MM.1S (cell line): ENCODE results near the gene C3orf70.
A peak's percentile ranks its signal among the peaks of the same experiment; 100 is the strongest.

Experiments used
- DNase-seq: peaks from one replicate; pipeline ENCODE4 v3.0.0-alpha.2; 2015
- H2AFZ ChIP-seq: fragments of 300-600 bp; sonication (generic); 2 replicates; pipeline ENCODE4 v1.6.0; 2016; ENCODE audit warnings: antibody characterized with exemption, low read length
- H3F3A ChIP-seq: fragments of 300-600 bp; sonication (generic); 2 replicates; pipeline ENCODE4 v1.6.1; 2016; ENCODE audit warnings: mild to moderate bottlenecking, antibody characterized with exemption, low read length, moderate library complexity, mixed read lengths; ENCODE audit not compliant: insufficient read depth
- H3K27ac ChIP-seq: fragments of 300-600 bp; sonication (generic); 2 replicates; pipeline ENCODE4 v1.5.1; 2016; ENCODE audit warnings: mild to moderate bottlenecking, low read length
- H3K27me3 ChIP-seq: fragments of 300-600 bp; sonication (generic); replicated peaks from 2 replicates; pipeline ENCODE4 v1.6.0; 2016; ENCODE audit warnings: low read length; ENCODE audit not compliant: insufficient read depth
- H3K36me3 ChIP-seq: fragments of 300-600 bp; sonication (generic); replicated peaks from 2 replicates; pipeline ENCODE4 v1.6.1; 2016; ENCODE audit warnings: mild to moderate bottlenecking, low read length, mixed read lengths; ENCODE audit not compliant: insufficient read depth
- H3K4me1 ChIP-seq: fragments of 300-600 bp; sonication (generic); 2 replicates; pipeline ENCODE4 v1.6.1; 2016; ENCODE audit warnings: low read length, mixed read lengths
- H3K4me2 ChIP-seq: fragments of 300-600 bp; sonication (generic); 2 replicates; pipeline ENCODE4 v1.6.0; 2016; ENCODE audit warnings: low read depth, low read length
- H3K4me3 ChIP-seq: fragments of 300-600 bp; sonication (generic); 2 replicates; pipeline ENCODE4 v1.5.1; 2016; ENCODE audit warnings: low read length, mixed read lengths
- H3K79me2 ChIP-seq: fragments of 300-600 bp; sonication (generic); 2 replicates; pipeline ENCODE4 v1.6.1; 2016; ENCODE audit warnings: mixed run types, low read length, mixed read lengths
- H3K9ac ChIP-seq: fragments of 300-600 bp; sonication (generic); 2 replicates; pipeline ENCODE4 v1.6.1; 2016; ENCODE audit warnings: low read length, mixed read lengths
- H3K9me2 ChIP-seq: fragments of 300-600 bp; sonication (generic); replicated peaks from 2 replicates; pipeline ENCODE4 v1.6.1; 2016; ENCODE audit warnings: mild to moderate bottlenecking, low read length, mixed read lengths; ENCODE audit not compliant: insufficient read depth
- H3K9me3 ChIP-seq: fragments of 300-600 bp; sonication (generic); replicated peaks from 2 replicates; pipeline ENCODE4 v1.6.1; 2016; ENCODE audit warnings: mild to moderate bottlenecking, low read length, mixed read lengths; ENCODE audit not compliant: insufficient read depth
- H4K20me1 ChIP-seq: fragments of 300-600 bp; sonication (generic); 2 replicates; pipeline ENCODE4 v1.6.1; 2016; ENCODE audit warnings: mild to moderate bottlenecking, low read length, moderate library complexity, mixed read lengths; ENCODE audit not compliant: insufficient read depth
- EZH2 ChIP-seq: fragments of 300-600 bp; sonication (generic); optimal IDR thresholded peaks from 2 replicates; pipeline ENCODE3; 2017; ENCODE audit warnings: low read depth, mild to moderate bottlenecking, antibody characterized with exemption, low read length, mixed read lengths
- EZH2phosphoT487 ChIP-seq: fragments of 300-600 bp; sonication (generic); IDR thresholded peaks from 2 replicates; pipeline ENCODE4 v1.6.1; 2018; ENCODE audit warnings: antibody characterized with exemption, low read length
- TF ChIP-seq, protein P1 (sequence below): fragments of 300-600 bp; sonication (generic); IDR thresholded peaks from 2 replicates; pipeline ENCODE4 v1.5.1; 2016; ENCODE audit warnings: antibody characterized with exemption, low read length, mixed read lengths

Gene C3orf70

GRCh38 chr3:185199206-185199605 is 46.3 kb upstream of the C3orf70 start:
- H3K4me2 ChIP-seq = no peak overlapping the region
- no peak for DNase-seq
- H4K20me1 ChIP-seq = no peaks in the 10 kb centered on the region
- no peak overlapping the region for H3K27ac ChIP-seq
- no peaks in the 10 kb centered on the region for H3K9me3 ChIP-seq
- H3K27me3 ChIP-seq = no peaks in the 10 kb centered on the region
- H3K36me3 ChIP-seq = no peaks in the 10 kb centered on the region
- H3K4me1 ChIP-seq = no peaks in the 10 kb centered on the region
- no peak overlapping the region for H2AFZ ChIP-seq
- H3K9me2 ChIP-seq = no peaks in the 10 kb centered on the region
- no peak for TF ChIP-seq EZH2
- TF ChIP-seq, protein P1, sequence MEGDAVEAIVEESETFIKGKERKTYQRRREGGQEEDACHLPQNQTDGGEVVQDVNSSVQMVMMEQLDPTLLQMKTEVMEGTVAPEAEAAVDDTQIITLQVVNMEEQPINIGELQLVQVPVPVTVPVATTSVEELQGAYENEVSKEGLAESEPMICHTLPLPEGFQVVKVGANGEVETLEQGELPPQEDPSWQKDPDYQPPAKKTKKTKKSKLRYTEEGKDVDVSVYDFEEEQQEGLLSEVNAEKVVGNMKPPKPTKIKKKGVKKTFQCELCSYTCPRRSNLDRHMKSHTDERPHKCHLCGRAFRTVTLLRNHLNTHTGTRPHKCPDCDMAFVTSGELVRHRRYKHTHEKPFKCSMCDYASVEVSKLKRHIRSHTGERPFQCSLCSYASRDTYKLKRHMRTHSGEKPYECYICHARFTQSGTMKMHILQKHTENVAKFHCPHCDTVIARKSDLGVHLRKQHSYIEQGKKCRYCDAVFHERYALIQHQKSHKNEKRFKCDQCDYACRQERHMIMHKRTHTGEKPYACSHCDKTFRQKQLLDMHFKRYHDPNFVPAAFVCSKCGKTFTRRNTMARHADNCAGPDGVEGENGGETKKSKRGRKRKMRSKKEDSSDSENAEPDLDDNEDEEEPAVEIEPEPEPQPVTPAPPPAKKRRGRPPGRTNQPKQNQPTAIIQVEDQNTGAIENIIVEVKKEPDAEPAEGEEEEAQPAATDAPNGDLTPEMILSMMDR = no peak
- no peaks in the 10 kb centered on the region for H3F3A ChIP-seq
- no peak overlapping the region for H3K9ac ChIP-seq
- H3K79me2 ChIP-seq = no peaks in the 10 kb centered on the region
- H3K4me3 ChIP-seq = no peak overlapping the region

DNA sequence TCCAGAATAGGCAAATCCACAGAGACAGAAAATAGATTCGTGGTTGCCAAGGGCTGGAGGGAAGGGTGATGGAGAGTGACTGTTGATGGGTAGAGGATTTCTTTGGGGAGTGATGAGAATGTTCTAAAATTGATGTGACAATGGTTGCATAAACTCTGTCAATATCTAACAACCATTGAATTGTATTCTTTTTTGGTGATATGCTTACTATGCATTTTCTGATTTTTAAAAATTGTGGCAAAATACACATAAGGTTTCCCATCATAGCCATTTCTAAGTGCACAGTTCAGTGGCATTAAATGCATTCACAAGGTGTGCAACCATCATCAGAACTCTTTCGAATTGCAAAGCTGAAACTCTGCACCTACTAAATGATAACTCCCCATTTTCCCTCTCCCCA is 44.2 kb upstream of the C3orf70 start:
- Histone ChIP-seq H3K9ac (no peak overlapping the region), H4K20me1 (no peaks in the 10 kb centered on the region), H3K4me1 (no peaks in the 10 kb centered on the region), H3K4me3 (no peak overlapping the region), H3K4me2 (no peak overlapping the region), H3K27me3 (no peaks in the 10 kb centered on the region), H3K9me3 (no peaks in the 10 kb centered on the region), H3K79me2 (no peaks in the 10 kb centered on the region), H3K27ac (no peak overlapping the region), H3F3A (no peaks in the 10 kb centered on the region), H3K36me3 (no peaks in the 10 kb centered on the region), H2AFZ (no peak overlapping the region), H3K9me2 (no peaks in the 10 kb centered on the region)
- no peak for DNase-seq
- TF ChIP-seq, protein P1 = no peak
- TF ChIP-seq EZH2phosphoT487 (no peak), EZH2 (no peak)

- Histone ChIP-seq H3K79me2 (no peaks in the 10 kb centered on the region), H3F3A (no peaks in the 10 kb centered on the region), H3K4me3 (no peak overlapping the region), H3K9me3 (no peaks in the 10 kb centered on the region), H3K36me3 (no peaks in the 10 kb centered on the region), H3K4me1 (no peaks in the 10 kb centered on the region), H3K4me2 (no peak overlapping the region), H3K27me3 (no peaks in the 10 kb centered on the region), H3K27ac (no peak overlapping the region), H4K20me1 (no peaks in the 10 kb centered on the region), H2AFZ (no peak overlapping the region), H3K9ac (no peak overlapping the region), H3K9me2 (no peaks in the 10 kb centered on the region)
- no peak for DNase-seq
- TF ChIP-seq, protein P1 = no peak
- TF ChIP-seq EZH2 (no peak), EZH2phosphoT487 (no peak)
Measured at GRCh38 chr3:185195652-185196051, 42.8 kb upstream of the C3orf70 start.

DNA sequence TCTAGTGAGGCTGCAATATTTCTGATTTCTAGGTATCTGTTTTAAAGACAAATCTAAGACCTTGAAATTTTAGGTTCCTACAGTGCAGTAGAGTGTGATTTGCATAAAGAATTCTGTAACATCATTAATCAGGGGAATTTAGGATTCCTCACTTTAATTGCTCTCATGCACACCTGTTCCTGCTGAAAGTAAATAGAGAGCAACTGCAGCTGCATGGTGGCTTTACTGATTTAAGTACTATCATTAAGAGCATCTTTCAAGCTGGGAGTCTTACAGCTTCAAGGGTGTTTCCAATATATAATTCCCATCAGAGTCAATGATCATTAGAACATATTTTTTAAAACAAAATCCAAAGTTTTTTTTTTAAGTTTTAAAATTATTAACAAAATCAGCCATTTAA is 36.0 kb upstream of the C3orf70 start:
- H3K36me3 ChIP-seq = no peaks in the 10 kb centered on the region
- no peaks in the 10 kb centered on the region for H4K20me1 ChIP-seq
- no peak overlapping the region for H3K4me3 ChIP-seq
- no peaks in the 10 kb centered on the region for H3K27me3 ChIP-seq
- peak; percentile 21 for DNase-seq
- TF ChIP-seq, protein P1 = no peak
- no peak for TF ChIP-seq EZH2
- TF ChIP-seq EZH2phosphoT487 = no peak
- H3K9me3 ChIP-seq = no peaks in the 10 kb centered on the region
- H3K9ac ChIP-seq = no peak overlapping the region
- H3K4me2 ChIP-seq = no peak overlapping the region
- no peaks in the 10 kb centered on the region for H3K9me2 ChIP-seq
- H3F3A ChIP-seq = no peaks in the 10 kb centered on the region
- H2AFZ ChIP-seq = no peak overlapping the region
- H3K27ac ChIP-seq = no peak overlapping the region
- H3K4me1 ChIP-seq = no peaks in the 10 kb centered on the region
- H3K79me2 ChIP-seq = no peaks in the 10 kb centered on the region
